HEK293 (cell line): Measurements from ENCODE around the gene S100A11.

Experiments used
- CTCF ChIA-PET: fragments of 350-600 bp; formaldehyde crosslinking; extraction: SDS; loops from one replicate; lab custom pipeline; 2021; ENCODE audit warnings: antibody characterized with exemption; lab: Yijun Ruan, JAX
- POLR2A ChIA-PET: fragments of 300-600 bp; formaldehyde crosslinking; extraction: SDS; loops from one replicate; lab custom pipeline; 2020; ENCODE audit warnings: antibody characterized with exemption, inconsistent platforms; lab: Yijun Ruan, JAX
- H3K27ac ChIP-seq: fragments of 200-500 bp; sonication (Bioruptor generic); 2 replicates; pipeline ENCODE4 v1.5.1; 2014; ENCODE audit warnings: low read depth, low read length, control low read depth, inconsistent platforms; ENCODE audit errors: extremely low read depth
- H3K36me3 ChIP-seq, 2 experiments: fragments of 200-500 bp in 1 of 2; sonication (Bioruptor generic) in 1 of 2; 1 replicate in 1 of 2; 2 replicates in 1 of 2; pipeline ENCODE4 v1.5.1; 2014 to 2017; ENCODE audit warnings: inconsistent platforms in 2 of 2, low read length in 2 of 2; ENCODE audit not compliant: control insufficient read depth in 2 of 2, insufficient read depth in 1 of 2
- H3K4me1 ChIP-seq: fragments of 200-500 bp; sonication (Bioruptor generic); 2 replicates; pipeline ENCODE4 v1.5.1; 2014; ENCODE audit warnings: mild to moderate bottlenecking, low read length, inconsistent platforms; ENCODE audit not compliant: control insufficient read depth, insufficient read depth
- H3K4me3 ChIP-seq: 2 replicates; pipeline ENCODE4 v1.5.1; 2011; ENCODE audit warnings: low read depth, mild to moderate bottlenecking, control low read depth, low read length, moderate library complexity
- H3K9me3 ChIP-seq: fragments of 200-500 bp; sonication (Bioruptor generic); 2 replicates; pipeline ENCODE4 v1.5.1; 2014; ENCODE audit warnings: low read depth, low read length, inconsistent platforms; ENCODE audit not compliant: control insufficient read depth, insufficient read depth
- ATF2 ChIP-seq: fragments of 450-650 bp; formaldehyde crosslinking; IDR thresholded peaks from 2 replicates; pipeline ENCODE4 v1.5.1; 2016; ENCODE audit warnings: missing biosample characterization, missing genetic modification characterization, low read depth
- GLI2 ChIP-seq: fragments of 450-650 bp; formaldehyde crosslinking; IDR thresholded peaks from 2 replicates; pipeline ENCODE4; 2017; ENCODE audit warnings: missing biosample characterization, missing genetic modification characterization, low read depth, borderline replicate concordance
- HOXC10 ChIP-seq: sonication (generic); formaldehyde crosslinking; IDR thresholded peaks from 2 replicates; pipeline ENCODE4 v1.8.1; 2023; ENCODE audit warnings: mild to moderate bottlenecking, missing genetic modification reagents
- MZF1 ChIP-seq: fragments of 450-650 bp; formaldehyde crosslinking; IDR thresholded peaks from 2 replicates; pipeline ENCODE4 v1.5.1; 2017; ENCODE audit warnings: missing biosample characterization, missing genetic modification characterization, borderline replicate concordance
- SALL2 ChIP-seq: fragments of 450-650 bp; formaldehyde crosslinking; IDR thresholded peaks from 2 replicates; pipeline ENCODE4 v1.5.0; 2017; ENCODE audit warnings: missing biosample characterization, mild to moderate bottlenecking, missing genetic modification characterization, borderline replicate concordance
- SCRT2 ChIP-seq: fragments of 450-650 bp; formaldehyde crosslinking; IDR thresholded peaks from 2 replicates; pipeline ENCODE4 v1.5.1; 2016; ENCODE audit warnings: missing biosample characterization, missing genetic modification characterization
- WT1 ChIP-seq: fragments of 450-650 bp; formaldehyde crosslinking; IDR thresholded peaks from 2 replicates; pipeline ENCODE4 v1.5.1; 2016; ENCODE audit warnings: missing biosample characterization, missing genetic modification characterization
- ZBTB17 ChIP-seq: fragments of 450-650 bp; formaldehyde crosslinking; IDR thresholded peaks from 2 replicates; pipeline ENCODE4 v1.5.1; 2016; ENCODE audit warnings: missing biosample characterization, missing genetic modification characterization
- ZEB2 ChIP-seq: fragments of 450-650 bp; formaldehyde crosslinking; IDR thresholded peaks from 2 replicates; pipeline ENCODE4 v1.5.1; 2016; ENCODE audit warnings: missing biosample characterization, missing genetic modification characterization
- ZFP37 ChIP-seq: fragments of 450-650 bp; formaldehyde crosslinking; IDR thresholded peaks from 2 replicates; pipeline ENCODE4 v1.5.1; 2016; ENCODE audit warnings: missing biosample characterization, missing genetic modification characterization
- ZNF10 ChIP-seq: fragments of 450-650 bp; formaldehyde crosslinking; IDR thresholded peaks from 2 replicates; pipeline ENCODE4 v1.5.1; 2017; ENCODE audit warnings: missing biosample characterization, missing genetic modification characterization
- ZNF121 ChIP-seq: fragments of 450-650 bp; formaldehyde crosslinking; IDR thresholded peaks from 2 replicates; pipeline ENCODE4 v1.5.1; 2016; ENCODE audit warnings: missing biosample characterization, missing genetic modification characterization
- ZNF19 ChIP-seq: fragments of 450-650 bp; formaldehyde crosslinking; IDR thresholded peaks from 2 replicates; pipeline ENCODE4; 2016; ENCODE audit warnings: missing biosample characterization, missing genetic modification characterization, low read depth
- ZNF302 ChIP-seq: fragments of 450-650 bp; formaldehyde crosslinking; IDR thresholded peaks from 2 replicates; pipeline ENCODE4 v1.5.1; 2016; ENCODE audit warnings: missing biosample characterization, missing genetic modification characterization, low read depth
- ZNF37A ChIP-seq: fragments of 450-650 bp; IDR thresholded peaks from 2 replicates; pipeline ENCODE4 v1.5.1; 2018; ENCODE audit warnings: missing biosample characterization, missing genetic modification characterization
- ZNF433 ChIP-seq: fragments of 450-650 bp; formaldehyde crosslinking; IDR thresholded peaks from 2 replicates; pipeline ENCODE4 v1.5.1; 2016; ENCODE audit warnings: missing biosample characterization, missing genetic modification characterization, low read depth
- ZNF510 ChIP-seq: fragments of 450-650 bp; formaldehyde crosslinking; IDR thresholded peaks from 2 replicates; pipeline ENCODE4 v1.5.1; 2018; ENCODE audit warnings: mild to moderate bottlenecking, missing genetic modification characterization, missing biosample characterization; ENCODE audit not compliant: insufficient replicate concordance
- ZNF529 ChIP-seq: fragments of 450-650 bp; formaldehyde crosslinking; IDR thresholded peaks from 2 replicates; pipeline ENCODE4 v1.5.1; 2017; ENCODE audit warnings: missing genetic modification characterization, missing biosample characterization; ENCODE audit not compliant: insufficient replicate concordance
- ZNF549 ChIP-seq: fragments of 450-650 bp; IDR thresholded peaks from 2 replicates; pipeline ENCODE4 v1.5.1; 2018; ENCODE audit warnings: missing biosample characterization, missing genetic modification characterization, mild to moderate bottlenecking, inconsistent platforms, moderate library complexity
- ZNF610 ChIP-seq: fragments of 450-650 bp; formaldehyde crosslinking; IDR thresholded peaks from 2 replicates; pipeline ENCODE4 v1.5.1; 2016; ENCODE audit warnings: missing biosample characterization, missing genetic modification characterization, borderline replicate concordance
- ZNF629 ChIP-seq: fragments of 450-650 bp; formaldehyde crosslinking; IDR thresholded peaks from 2 replicates; pipeline ENCODE4 v1.5.1; 2017; ENCODE audit warnings: missing biosample characterization, missing genetic modification characterization
- ZNF654 ChIP-seq: fragments of 450-650 bp; formaldehyde crosslinking; IDR thresholded peaks from 2 replicates; pipeline ENCODE4 v1.5.1; 2016; ENCODE audit warnings: low read depth, missing biosample characterization, missing genetic modification characterization
- ZNF701 ChIP-seq: fragments of 450-650 bp; formaldehyde crosslinking; IDR thresholded peaks from 2 replicates; pipeline ENCODE4 v1.5.1; 2016; ENCODE audit warnings: missing biosample characterization, missing genetic modification characterization
- ZSCAN30 ChIP-seq: fragments of 450-650 bp; IDR thresholded peaks from 2 replicates; pipeline ENCODE4 v1.5.1; 2018; ENCODE audit warnings: missing biosample characterization, mild to moderate bottlenecking, missing genetic modification characterization, moderate library complexity
- TF ChIP-seq, protein P1 (sequence below): fragments of 450-650 bp; formaldehyde crosslinking; IDR thresholded peaks from 2 replicates; pipeline ENCODE4 v1.5.1; 2016; ENCODE audit warnings: missing biosample characterization, missing genetic modification characterization
- TF ChIP-seq, protein P2 (sequence below): fragments of 450-650 bp; formaldehyde crosslinking; IDR thresholded peaks from 2 replicates; pipeline ENCODE4 v1.5.0; 2017; ENCODE audit warnings: missing biosample characterization, missing genetic modification characterization, borderline replicate concordance
- TF ChIP-seq, protein P3 (sequence below): fragments of 450-650 bp; formaldehyde crosslinking; IDR thresholded peaks from 2 replicates; pipeline ENCODE4 v1.5.1; 2016; ENCODE audit warnings: missing biosample characterization, missing genetic modification characterization

S100A11 gene

GRCh38 chr1:152053375-152053774 lies 16.6 kb upstream of the S100A11 start:
- Histone ChIP-seq H3K27ac (no peak overlapping the region), H3K4me3 (no peak overlapping the region), H3K4me1 (peaks cover 1% of the 10 kb centered on the region; the same call in 1 of the 2 replicates)
- ChIA-PET POLR2A (interaction anchor here (0.6 kb wide), 1 partner anchor 58 kb away, joined by 4 read pairs; no protein-coding TSS in a partner anchor), CTCF (interaction anchor here (0.7 to 13.0 kb wide), 33 partner anchors 9 to 405 kb away, joined by 3 to 223 read pairs (median 6); partner anchors contain the start of gene S100A11)
- TF ChIP-seq ZNF610 (tag by site-specific recombination): no peak
- no peak for TF ChIP-seq ZSCAN30
- TF ChIP-seq, all 188 proteins: peak for 0
- no peaks in the 10 kb centered on the region for H3K9me3 ChIP-seq
- H3K36me3 ChIP-seq: no peaks in the 10 kb centered on the region

GRCh38 chr1:152052606-152053005 lies 15.8 kb upstream of the S100A11 start:
- CTCF ChIA-PET: interaction anchor here (0.7 to 13.0 kb wide), 42 partner anchors 9 to 429 kb away, joined by 3 to 223 read pairs (median 4); partner anchors contain the start of gene S100A11
- Histone ChIP-seq H3K27ac (no peak overlapping the region), H3K9me3 (no peaks in the 10 kb centered on the region), H3K36me3 (no peaks in the 10 kb centered on the region), H3K4me3 (no peak overlapping the region), H3K4me1 (peaks cover 4% of the 10 kb centered on the region)
- POLR2A ChIA-PET: no interaction called here
- TF ChIP-seq ZSCAN30 (0 out of 2 replicates have a peak, but pooled peaks have one; percentile 45), ZNF701 (no peak), WT1 (tag by site-specific recombination) (no peak), SALL2 (tag by site-specific recombination) (no peak), MZF1 (tag by site-specific recombination) (no peak), ZNF433 (tag by site-specific recombination) (no peak), ZNF654 (tag by site-specific recombination) (peak; percentile 85), ZNF121 (tag by site-specific recombination) (no peak), ZEB2 (tag by site-specific recombination) (0 out of 2 replicates have a peak, but pooled peaks have one; percentile 27), ZNF529 (no peak), ZNF629 (tag by site-specific recombination) (no peak), ZNF37A (tag by site-specific recombination) (no peak), ZBTB17 (tag by site-specific recombination) (0 out of 2 replicates have a peak, but pooled peaks have one; percentile 21), ZFP37 (tag by site-specific recombination) (0 out of 2 replicates have a peak, but pooled peaks have one; percentile 42), GLI2 (tag by site-specific recombination) (no peak), ATF2 (tag by site-specific recombination) (no peak), ZNF510 (tag by site-specific recombination) (peak; percentile 18), HOXC10 (no peak), SCRT2 (tag by site-specific recombination) (peak; percentile 66), ZNF19 (tag by site-specific recombination) (no peak), ZNF10 (tag by site-specific recombination) (no peak), ZNF302 (tag by site-specific recombination) (no peak), ZNF549 (no peak)
- TF ChIP-seq, protein P1, sequence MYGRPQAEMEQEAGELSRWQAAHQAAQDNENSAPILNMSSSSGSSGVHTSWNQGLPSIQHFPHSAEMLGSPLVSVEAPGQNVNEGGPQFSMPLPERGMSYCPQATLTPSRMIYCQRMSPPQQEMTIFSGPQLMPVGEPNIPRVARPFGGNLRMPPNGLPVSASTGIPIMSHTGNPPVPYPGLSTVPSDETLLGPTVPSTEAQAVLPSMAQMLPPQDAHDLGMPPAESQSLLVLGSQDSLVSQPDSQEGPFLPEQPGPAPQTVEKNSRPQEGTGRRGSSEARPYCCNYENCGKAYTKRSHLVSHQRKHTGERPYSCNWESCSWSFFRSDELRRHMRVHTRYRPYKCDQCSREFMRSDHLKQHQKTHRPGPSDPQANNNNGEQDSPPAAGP (tag by site-specific recombination): no peak
- TF ChIP-seq, protein P2, sequence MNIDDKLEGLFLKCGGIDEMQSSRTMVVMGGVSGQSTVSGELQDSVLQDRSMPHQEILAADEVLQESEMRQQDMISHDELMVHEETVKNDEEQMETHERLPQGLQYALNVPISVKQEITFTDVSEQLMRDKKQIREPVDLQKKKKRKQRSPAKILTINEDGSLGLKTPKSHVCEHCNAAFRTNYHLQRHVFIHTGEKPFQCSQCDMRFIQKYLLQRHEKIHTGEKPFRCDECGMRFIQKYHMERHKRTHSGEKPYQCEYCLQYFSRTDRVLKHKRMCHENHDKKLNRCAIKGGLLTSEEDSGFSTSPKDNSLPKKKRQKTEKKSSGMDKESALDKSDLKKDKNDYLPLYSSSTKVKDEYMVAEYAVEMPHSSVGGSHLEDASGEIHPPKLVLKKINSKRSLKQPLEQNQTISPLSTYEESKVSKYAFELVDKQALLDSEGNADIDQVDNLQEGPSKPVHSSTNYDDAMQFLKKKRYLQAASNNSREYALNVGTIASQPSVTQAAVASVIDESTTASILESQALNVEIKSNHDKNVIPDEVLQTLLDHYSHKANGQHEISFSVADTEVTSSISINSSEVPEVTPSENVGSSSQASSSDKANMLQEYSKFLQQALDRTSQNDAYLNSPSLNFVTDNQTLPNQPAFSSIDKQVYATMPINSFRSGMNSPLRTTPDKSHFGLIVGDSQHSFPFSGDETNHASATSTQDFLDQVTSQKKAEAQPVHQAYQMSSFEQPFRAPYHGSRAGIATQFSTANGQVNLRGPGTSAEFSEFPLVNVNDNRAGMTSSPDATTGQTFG (tag by site-specific recombination): no peak
- TF ChIP-seq, protein P3, sequence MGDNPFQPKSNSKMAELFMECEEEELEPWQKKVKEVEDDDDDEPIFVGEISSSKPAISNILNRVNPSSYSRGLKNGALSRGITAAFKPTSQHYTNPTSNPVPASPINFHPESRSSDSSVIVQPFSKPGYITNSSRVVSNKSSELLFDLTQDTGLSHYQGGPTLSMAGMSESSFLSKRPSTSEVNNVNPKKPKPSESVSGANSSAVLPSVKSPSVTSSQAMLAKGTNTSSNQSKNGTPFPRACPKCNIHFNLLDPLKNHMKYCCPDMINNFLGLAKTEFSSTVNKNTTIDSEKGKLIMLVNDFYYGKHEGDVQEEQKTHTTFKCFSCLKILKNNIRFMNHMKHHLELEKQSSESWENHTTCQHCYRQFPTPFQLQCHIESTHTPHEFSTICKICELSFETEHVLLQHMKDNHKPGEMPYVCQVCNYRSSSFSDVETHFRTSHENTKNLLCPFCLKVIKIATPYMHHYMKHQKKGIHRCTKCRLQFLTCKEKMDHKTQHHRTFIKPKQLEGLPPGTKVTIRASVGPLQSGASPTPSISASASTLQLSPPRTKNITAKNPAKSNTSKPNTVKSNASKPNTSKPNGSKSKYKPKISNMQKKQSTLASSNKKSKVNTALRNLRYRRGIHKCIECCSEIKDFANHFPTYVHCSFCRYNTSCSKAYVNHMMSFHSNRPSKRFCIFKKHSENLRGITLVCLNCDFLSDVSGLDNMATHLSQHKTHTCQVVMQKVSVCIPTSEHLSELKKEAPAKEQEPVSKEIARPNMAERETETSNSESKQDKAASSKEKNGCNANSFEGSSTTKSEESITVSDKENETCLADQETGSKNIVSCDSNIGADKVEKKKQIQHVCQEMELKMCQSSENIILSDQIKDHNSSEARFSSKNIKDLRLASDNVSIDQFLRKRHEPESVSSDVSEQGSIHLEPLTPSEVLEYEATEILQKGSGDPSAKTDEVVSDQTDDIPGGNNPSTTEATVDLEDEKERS (tag by site-specific recombination): no peak
